ENCODE results near the gene SLC41A1. TPM values are rescaled to one million over a fixed set of nuclear protein-coding genes. Genes with fewer than 3 reads are reported as not detected.

SLC41A1 gene
- total and polyA plus RNA-seq, 4 donors: 7.3 to 40.3 (median 30.5) TPM

DNA sequence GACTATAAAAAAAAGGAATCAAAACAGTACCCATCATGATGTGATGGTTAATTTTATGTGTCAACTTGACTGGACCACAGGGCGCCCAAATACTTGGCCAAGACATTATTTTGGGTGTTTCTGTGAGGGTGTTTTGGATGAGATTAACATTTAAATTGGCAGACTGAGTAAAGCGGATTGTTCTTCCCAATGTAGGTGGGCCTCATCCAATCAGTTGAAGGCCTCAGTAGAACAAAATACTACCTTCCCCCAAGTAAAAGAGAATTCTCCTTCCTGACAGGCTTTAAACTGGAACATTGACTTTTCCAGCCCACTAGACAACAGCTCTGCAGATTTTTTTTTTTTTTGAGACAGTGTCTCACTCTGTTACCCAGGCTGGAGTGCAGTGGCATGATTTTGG lies 48.4 kb downstream of the SLC41A1 start:
- no peak overlapping the region for H3K4me3 ChIP-seq (ENCODE audit: low read length in 2 of 2)
- 60 to 73% methylated on average over 2 of the region's 2 CpGs for WGBS, 2 donors
- no peaks in the 10 kb centered on the region for H3K4me1 ChIP-seq (ENCODE audit: control insufficient read depth in 1 of 2, insufficient read depth in 2 of 2, low read length in 2 of 2)
- ATAC-seq (ENCODE audit: low FRiP score) (no peak), DNase-seq (no peak)
- H3K27ac ChIP-seq (ENCODE audit: low read depth in 1 of 2, low read length in 2 of 2): no peak overlapping the region
- no peaks in the 10 kb centered on the region for H3K9me3 ChIP-seq (ENCODE audit: control insufficient read depth, low read length)
- H3K36me3 ChIP-seq (ENCODE audit: control insufficient read depth in 1 of 2, insufficient read depth in 2 of 2, low read length in 1 of 2): no peaks in the 10 kb centered on the region
- intact Hi-C loops (cut with DNase I): no loop called here
- no peaks in the 10 kb centered on the region for H3K27me3 ChIP-seq (ENCODE audit: control insufficient read depth in 1 of 2, insufficient read depth in 2 of 2, low read length in 1 of 2)

DNA sequence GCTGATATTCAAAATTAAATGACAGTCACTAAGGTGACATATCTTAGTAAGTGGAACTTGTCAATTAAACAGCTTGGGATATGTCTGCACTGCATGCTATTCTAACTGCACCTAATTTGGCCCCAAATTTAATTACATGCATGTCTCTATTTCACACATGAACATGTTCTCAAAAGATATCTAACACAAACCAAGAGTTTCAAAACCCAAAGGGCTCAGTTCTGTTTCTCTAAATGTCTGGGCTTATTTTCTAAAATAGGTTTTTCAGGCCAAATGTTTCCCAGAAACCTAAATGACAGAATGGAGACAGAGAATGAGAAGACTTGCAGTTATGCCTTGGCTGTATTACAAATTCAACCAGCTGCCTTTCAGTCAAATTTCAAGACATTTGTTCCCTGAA lies 49.0 kb downstream of the SLC41A1 start:
- Histone ChIP-seq H3K36me3 (ENCODE audit: control insufficient read depth in 1 of 2, insufficient read depth in 2 of 2, low read length in 1 of 2) (no peaks in the 10 kb centered on the region), H3K9me3 (ENCODE audit: control insufficient read depth, low read length) (no peaks in the 10 kb centered on the region), H3K4me1 (ENCODE audit: control insufficient read depth in 1 of 2, insufficient read depth in 2 of 2, low read length in 2 of 2) (no peaks in the 10 kb centered on the region), H3K27me3 (ENCODE audit: control insufficient read depth in 1 of 2, insufficient read depth in 2 of 2, low read length in 1 of 2) (no peaks in the 10 kb centered on the region), H3K27ac (ENCODE audit: low read depth in 1 of 2, low read length in 2 of 2) (no peak overlapping the region), H3K4me3 (ENCODE audit: low read length in 2 of 2) (no peak overlapping the region)
- ATAC-seq (ENCODE audit: low FRiP score) (no peak), DNase-seq (no peak)
- intact Hi-C loops (cut with DNase I): no loop called here

DNA sequence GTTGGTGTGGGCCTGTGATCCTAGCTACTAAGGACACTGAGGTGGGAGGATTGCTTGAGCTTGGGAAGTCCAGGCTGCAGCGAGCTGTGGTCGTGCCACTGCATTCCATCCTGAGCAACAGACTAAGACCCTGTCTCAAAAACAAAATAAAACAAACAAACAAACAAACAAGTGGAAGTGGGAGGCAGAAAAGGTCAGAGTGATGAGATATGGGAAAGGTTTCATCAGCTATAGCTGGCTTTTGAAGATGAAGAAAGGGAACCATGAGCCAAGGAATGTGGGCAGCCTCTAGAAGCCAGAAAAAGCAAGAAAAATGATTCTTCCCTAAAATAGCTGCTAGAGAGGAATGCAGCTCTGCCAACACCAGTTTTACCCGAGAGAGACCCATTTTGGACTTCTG lies 52.4 kb downstream of the SLC41A1 start:
- H3K4me1 ChIP-seq (ENCODE audit: control insufficient read depth in 1 of 2, insufficient read depth in 2 of 2, low read length in 2 of 2): no peaks in the 10 kb centered on the region
- no peak overlapping the region for H3K4me3 ChIP-seq (ENCODE audit: low read length in 2 of 2)
- H3K27ac ChIP-seq (ENCODE audit: low read depth in 1 of 2, low read length in 2 of 2): no peak overlapping the region
- H3K27me3 ChIP-seq (ENCODE audit: control insufficient read depth in 1 of 2, insufficient read depth in 2 of 2, low read length in 1 of 2): no peaks in the 10 kb centered on the region
- WGBS, 2 donors: 56% methylated on average over 3 of the region's 3 CpGs
- H3K36me3 ChIP-seq (ENCODE audit: control insufficient read depth in 1 of 2, insufficient read depth in 2 of 2, low read length in 1 of 2): no peaks in the 10 kb centered on the region
- no peaks in the 10 kb centered on the region for H3K9me3 ChIP-seq (ENCODE audit: control insufficient read depth, low read length)
- DNase-seq: no peak
- no peak for ATAC-seq (ENCODE audit: low FRiP score)
- intact Hi-C loops (cut with DNase I): no loop called here

DNA sequence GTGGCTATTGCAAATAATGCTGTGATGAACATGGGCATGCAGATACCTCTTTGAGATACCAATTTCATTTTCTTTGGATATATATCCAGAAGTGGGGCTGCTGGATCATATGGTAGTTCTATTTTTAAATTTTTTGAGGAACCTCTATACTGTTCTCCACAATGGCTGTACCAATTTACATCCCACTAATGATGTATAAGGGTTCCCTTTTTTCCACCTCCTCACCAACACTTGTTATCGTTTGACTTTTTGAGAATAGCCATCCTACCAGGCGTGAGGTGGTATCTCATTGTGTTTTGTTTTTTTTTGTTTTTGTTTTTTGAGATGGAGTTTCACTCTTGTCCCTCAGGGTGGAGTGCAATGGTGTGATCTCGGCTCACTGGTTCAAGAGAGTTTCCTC lies 56.4 kb downstream of the SLC41A1 start:
- no peaks in the 10 kb centered on the region for H3K4me1 ChIP-seq (ENCODE audit: control insufficient read depth in 1 of 2, insufficient read depth in 2 of 2, low read length in 2 of 2)
- 96 to 98% methylated on average over 3 of the region's 3 CpGs for WGBS, 2 donors
- H3K27me3 ChIP-seq (ENCODE audit: control insufficient read depth in 1 of 2, insufficient read depth in 2 of 2, low read length in 1 of 2): no peaks in the 10 kb centered on the region
- DNase-seq (no peak), ATAC-seq (ENCODE audit: low FRiP score) (no peak)
- H3K4me3 ChIP-seq (ENCODE audit: low read length in 2 of 2): no peak overlapping the region
- intact Hi-C loops (cut with DNase I): no loop called here
- H3K36me3 ChIP-seq (ENCODE audit: control insufficient read depth in 1 of 2, insufficient read depth in 2 of 2, low read length in 1 of 2): no peaks in the 10 kb centered on the region
- no peaks in the 10 kb centered on the region for H3K9me3 ChIP-seq (ENCODE audit: control insufficient read depth, low read length)
- no peak overlapping the region for H3K27ac ChIP-seq (ENCODE audit: low read depth in 1 of 2, low read length in 2 of 2)

DNA sequence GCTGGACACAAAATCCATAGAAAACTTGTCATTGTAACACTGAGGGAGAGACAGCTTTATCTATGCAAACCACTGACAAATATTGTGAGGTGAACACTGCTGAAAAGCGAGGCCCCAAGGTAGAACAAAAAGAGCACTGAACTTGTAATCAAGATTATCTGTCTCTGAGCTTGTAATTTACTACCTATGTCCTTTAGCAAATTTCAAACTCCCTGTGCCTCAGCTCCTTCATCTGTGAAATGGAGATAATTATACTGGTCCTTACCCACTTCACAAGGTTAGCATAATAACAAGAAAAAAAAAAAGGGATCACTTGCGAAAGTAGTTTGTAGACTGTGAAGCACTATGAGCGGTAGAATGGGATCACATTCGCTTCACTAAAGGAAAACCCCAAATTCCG lies 58.1 kb downstream of the SLC41A1 start:
- no peaks in the 10 kb centered on the region for H3K9me3 ChIP-seq (ENCODE audit: control insufficient read depth, low read length)
- WGBS, 2 donors: 73 to 81% methylated on average over 5 of the region's 5 CpGs
- H3K4me1 ChIP-seq (ENCODE audit: control insufficient read depth in 1 of 2, insufficient read depth in 2 of 2, low read length in 2 of 2): no peaks in the 10 kb centered on the region
- no peak for ATAC-seq (ENCODE audit: low FRiP score)
- intact Hi-C loops (cut with DNase I): no loop called here
- DNase-seq: no peak
- no peaks in the 10 kb centered on the region for H3K27me3 ChIP-seq (ENCODE audit: control insufficient read depth in 1 of 2, insufficient read depth in 2 of 2, low read length in 1 of 2)
- H3K36me3 ChIP-seq (ENCODE audit: control insufficient read depth in 1 of 2, insufficient read depth in 2 of 2, low read length in 1 of 2): no peaks in the 10 kb centered on the region
- H3K27ac ChIP-seq (ENCODE audit: low read depth in 1 of 2, low read length in 2 of 2): no peak overlapping the region
- no peak overlapping the region for H3K4me3 ChIP-seq (ENCODE audit: low read length in 2 of 2)

DNA sequence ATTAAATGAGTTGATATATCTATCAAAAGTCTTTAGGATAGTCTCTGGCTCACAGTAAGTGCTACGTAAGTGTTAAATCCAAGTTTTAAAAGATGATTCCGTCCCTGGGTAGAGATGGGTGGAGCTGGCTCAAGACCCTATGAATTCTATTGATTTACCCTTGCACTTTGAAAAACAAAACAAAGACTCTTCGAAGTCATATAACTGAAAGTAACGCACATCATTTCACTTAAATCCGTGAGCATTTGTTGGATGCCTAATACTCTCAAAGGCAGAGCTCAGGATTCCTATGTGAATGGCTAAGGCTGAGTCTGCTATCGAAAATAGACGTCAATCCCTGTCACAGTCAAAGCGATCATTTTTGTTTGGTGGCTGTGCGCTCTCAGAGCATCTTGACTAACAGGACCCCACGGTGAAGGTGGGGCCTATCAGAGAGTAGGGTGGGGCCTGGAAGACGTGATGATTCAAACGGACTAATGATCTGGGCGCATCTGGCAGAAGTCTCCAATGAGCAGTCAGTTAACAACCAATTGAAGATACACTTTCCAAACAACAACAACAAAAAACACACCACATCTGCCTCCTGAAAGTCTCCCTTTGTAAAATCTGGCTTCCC lies 61.9 kb downstream of the SLC41A1 start:
- no peaks in the 10 kb centered on the region for H3K9me3 ChIP-seq (ENCODE audit: control insufficient read depth, low read length)
- peaks cover 0 to 4% of the 10 kb centered on the region in 2 donors for H3K4me1 ChIP-seq (ENCODE audit: control insufficient read depth in 1 of 2, insufficient read depth in 2 of 2, low read length in 2 of 2)
- no peaks in the 10 kb centered on the region for H3K36me3 ChIP-seq (ENCODE audit: control insufficient read depth in 1 of 2, insufficient read depth in 2 of 2, low read length in 1 of 2)
- no peak overlapping the region for H3K27ac ChIP-seq (ENCODE audit: low read depth in 1 of 2, low read length in 2 of 2)
- no peak overlapping the region for H3K4me3 ChIP-seq (ENCODE audit: low read length in 2 of 2)
- ATAC-seq (ENCODE audit: low FRiP score) (no peak), DNase-seq (no peak)
- 75 to 80% methylated on average over 13 of the region's 13 CpGs for WGBS, 2 donors
- intact Hi-C loops (cut with DNase I): no loop called here
- no peaks in the 10 kb centered on the region for H3K27me3 ChIP-seq (ENCODE audit: control insufficient read depth in 1 of 2, insufficient read depth in 2 of 2, low read length in 1 of 2)

DNA sequence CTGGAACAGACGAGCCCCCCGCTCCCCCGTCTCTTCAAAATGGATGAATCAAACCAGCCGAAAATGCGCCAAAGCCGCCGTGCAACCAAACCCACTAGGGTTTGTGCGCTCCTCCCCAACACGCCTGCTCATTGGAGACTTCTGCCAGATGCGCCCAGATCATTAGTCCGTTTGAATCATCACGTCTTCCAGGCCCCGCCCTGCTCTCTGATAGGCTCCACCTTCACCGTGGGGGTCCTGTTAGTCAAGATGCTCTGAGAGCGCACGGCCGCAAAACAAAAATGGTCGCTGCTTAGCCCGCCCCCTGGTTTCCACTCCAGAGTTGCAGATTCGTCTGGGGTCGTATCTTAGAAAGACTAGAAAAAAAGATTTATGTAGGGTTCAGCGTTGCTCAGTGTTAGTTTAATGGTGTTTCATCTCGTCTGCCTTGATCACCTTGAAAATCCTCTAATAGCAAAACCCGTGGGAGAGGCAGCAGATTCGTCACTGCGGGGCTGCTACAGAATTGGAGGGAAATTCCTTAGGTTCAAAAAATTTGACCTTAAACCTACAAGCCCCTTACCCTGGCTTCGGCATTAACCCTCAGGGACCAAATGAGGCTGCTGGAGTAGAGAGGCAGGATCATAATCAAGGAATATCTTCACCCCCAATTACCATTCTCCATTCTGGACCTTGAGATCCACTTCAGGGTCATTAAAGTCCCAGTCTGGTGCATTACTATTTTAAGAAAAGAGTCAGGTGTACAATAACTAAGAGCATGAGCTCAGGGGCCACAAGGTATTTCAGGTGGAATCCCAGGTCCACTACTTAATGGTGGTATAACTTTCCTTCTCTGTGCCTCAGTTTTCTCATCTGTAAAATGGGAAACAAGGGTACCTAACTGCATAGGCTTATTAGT lies 62.6 kb downstream of the SLC41A1 start, which contains the start of gene NUCKS1:
Gene NUCKS1 (minus strand): TSS at position 45 of the 898 bp plus-strand sequence. CDS start 209 bp downstream, outside the sequence.
- no peaks in the 10 kb centered on the region for H3K9me3 ChIP-seq (ENCODE audit: control insufficient read depth, low read length)
- H3K36me3 ChIP-seq (ENCODE audit: control insufficient read depth in 1 of 2, insufficient read depth in 2 of 2, low read length in 1 of 2): no peaks in the 10 kb centered on the region
- peak within 1 kb of the TSS; percentile 96 to 98 for H3K4me3 ChIP-seq (ENCODE audit: low read length in 2 of 2)
- ATAC-seq (ENCODE audit: low FRiP score) (peak; percentile 94), DNase-seq (peak; percentile 98 to 99)
- peak within 1 kb of the TSS; percentile 74 to 81 for H3K27ac ChIP-seq (ENCODE audit: low read depth in 1 of 2, low read length in 2 of 2)
- intact Hi-C loops (cut with DNase I): loop anchor here in 1 of 2 donors (1.0 kb wide), 1 partner anchor 25 kb away; the partner anchor contains the start of gene RAB29
- 0 to 1% methylated on average over 27 of the region's 27 CpGs for WGBS, 2 donors
- H3K27me3 ChIP-seq (ENCODE audit: control insufficient read depth in 1 of 2, insufficient read depth in 2 of 2, low read length in 1 of 2): no peaks in the 10 kb centered on the region
- peaks cover 0 to 4% of the 10 kb centered on the region in 2 donors for H3K4me1 ChIP-seq (ENCODE audit: control insufficient read depth in 1 of 2, insufficient read depth in 2 of 2, low read length in 2 of 2)

DNA sequence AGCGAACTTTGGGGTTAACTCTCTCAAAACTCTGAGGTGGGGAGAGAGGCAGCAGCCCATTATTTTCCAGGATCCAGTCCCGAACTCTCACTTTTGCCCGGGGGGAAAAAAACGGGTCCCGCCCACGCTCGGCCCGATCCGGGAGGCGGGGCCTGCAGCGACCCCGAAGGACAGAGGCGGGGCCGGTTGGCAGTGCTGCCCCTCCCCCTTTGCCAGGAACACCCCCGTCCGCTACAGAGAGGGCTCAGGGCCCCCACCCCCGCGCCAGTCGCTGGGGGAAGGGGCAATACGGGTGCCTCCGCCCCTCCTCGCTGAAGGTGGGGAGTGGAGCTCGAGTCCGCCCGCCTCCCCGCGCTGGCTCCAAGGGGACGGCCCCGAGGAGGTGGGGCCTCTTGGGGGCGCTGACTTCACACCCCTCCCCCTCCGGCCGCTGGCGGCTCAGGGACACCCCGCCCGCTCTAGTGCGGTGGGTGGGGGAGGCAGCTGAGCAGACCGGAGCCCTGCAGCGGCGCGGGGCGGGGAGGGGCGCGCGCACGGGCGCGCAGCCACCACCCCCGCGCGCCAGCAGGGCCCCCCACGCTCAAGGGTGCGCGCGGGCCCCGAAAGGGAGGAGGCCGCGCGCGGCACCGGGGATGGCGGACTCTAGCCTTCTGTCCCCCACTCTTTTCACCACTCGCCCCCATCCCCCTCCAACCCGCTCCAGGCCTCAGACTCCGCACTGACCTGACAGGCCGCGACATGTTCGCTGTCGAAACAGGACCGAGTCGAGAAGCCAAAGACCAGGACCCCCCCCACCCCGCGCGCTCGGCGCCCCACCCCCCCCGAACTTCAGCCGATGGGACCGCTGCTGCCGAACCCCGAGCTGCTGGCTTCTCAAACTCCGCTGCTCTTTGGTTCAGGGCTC lies 63.5 kb downstream of the SLC41A1 start:
- DNase-seq: peak; percentile 97
- Histone ChIP-seq H3K9me3 (ENCODE audit: control insufficient read depth, low read length) (no peaks in the 10 kb centered on the region), H3K4me1 (ENCODE audit: control insufficient read depth in 1 of 2, insufficient read depth in 2 of 2, low read length in 2 of 2) (peaks cover 0 to 4% of the 10 kb centered on the region in 2 donors), H3K4me3 (ENCODE audit: low read length in 2 of 2) (peak overlapping the region; percentile 96 to 98), H3K27ac (ENCODE audit: low read depth in 1 of 2, low read length in 2 of 2) (peak overlapping the region; percentile 74 to 81), H3K36me3 (ENCODE audit: control insufficient read depth in 1 of 2, insufficient read depth in 2 of 2, low read length in 1 of 2) (no peaks in the 10 kb centered on the region), H3K27me3 (ENCODE audit: control insufficient read depth in 1 of 2, insufficient read depth in 2 of 2, low read length in 1 of 2) (no peaks in the 10 kb centered on the region)
- intact Hi-C loops (cut with DNase I): loop anchor here in 1 of 2 donors (1.0 to 5.0 kb wide), 2 partner anchors 26 to 63 kb away; partner anchors contain the start of genes RAB29 and SLC41A1
- ATAC-seq (ENCODE audit: low FRiP score): peak; percentile 94
- WGBS, 2 donors: 1% methylated on average over 45 to 81 of the region's 81 CpGs
